Lung (tissue), 12 donors: ENCODE measurements around the gene OPN1SW. TPM values are rescaled to one million over a fixed set of nuclear protein-coding genes. Genes with fewer than 3 reads are reported as not detected.

Experiments used
- ATAC-seq: fragments of 200-7000 bp; cut with Tn5 transposase; one replicate; pipeline ENCODE4 v1.9.1; 2020; ENCODE audit warnings: moderate number of reproducible peaks; ENCODE audit not compliant: insufficient read depth, low FRiP score
- DNase-seq, 3 donors: peaks; one replicate each; pipeline ENCODE4 v3.0.0-alpha.2; 2013 to 2017
- H3K27ac ChIP-seq, 2 donors: one replicate each; pipeline ENCODE4 v1.5.1; 2013; ENCODE audit warnings: mild to moderate bottlenecking in 2 of 2, moderate library complexity in 2 of 2, control low read depth in 1 of 2, inconsistent platforms in 1 of 2, low read depth in 1 of 2, low read length in 1 of 2
- H3K27me3 ChIP-seq, 3 donors: one replicate each; pipeline ENCODE4 v1.5.1; 2013; ENCODE audit warnings: low read length in 2 of 3; ENCODE audit not compliant: control insufficient read depth in 3 of 3, insufficient read depth in 3 of 3
- H3K36me3 ChIP-seq, 4 donors: one replicate each; pipeline ENCODE4 v1.5.1; 2013; ENCODE audit warnings: low read length in 4 of 4, mild to moderate bottlenecking in 1 of 4, moderate library complexity in 1 of 4; ENCODE audit not compliant: control insufficient read depth in 4 of 4, insufficient read depth in 4 of 4
- H3K4me1 ChIP-seq, 5 donors: one replicate each; pipeline ENCODE4 v1.5.1; 2013; ENCODE audit warnings: low read length in 5 of 5, mild to moderate bottlenecking in 2 of 5, moderate library complexity in 1 of 5; ENCODE audit not compliant: control insufficient read depth in 5 of 5, insufficient read depth in 5 of 5
- H3K4me3 ChIP-seq: one replicate; pipeline ENCODE4 v1.5.1; 2013; ENCODE audit warnings: mild to moderate bottlenecking, control low read depth, moderate library complexity
- H3K9ac ChIP-seq, 2 donors: one replicate each; pipeline ENCODE4 v1.5.1; 2013; ENCODE audit warnings: low read length in 2 of 2, control low read depth in 1 of 2; ENCODE audit not compliant: insufficient read depth in 1 of 2
- H3K9me3 ChIP-seq, 4 donors: one replicate each; pipeline ENCODE4 v1.5.1; 2013; ENCODE audit warnings: low read length in 3 of 4, mild to moderate bottlenecking in 1 of 4, moderate library complexity in 1 of 4; ENCODE audit not compliant: control insufficient read depth in 4 of 4, insufficient read depth in 3 of 4
- WGBS, 2 donors: extraction: QIAGEN DNeasy Blood & Tissue Kit; methylation state at CpG; one replicate each; pipeline ENCODE4 v1.1.7; 2013; 5-methylcytosine and 5-hydroxymethylcytosine counted together
- polyA plus RNA-seq, 2 donors: library from polyadenylated mRNA; stranded (reverse); fragments of 200-250 nt; gene quantifications; one replicate each; pipeline ENCODE4 v1.2.1, GENCODE V29; 2013
- total RNA-seq, 2 donors: library from RNA; depleted of rRNA in 1 of 2; stranded (reverse); fragments of >200 nt in 1 of 2; gene quantifications; one replicate each; pipeline ENCODE4 v1.2.1, GENCODE V29; 2014 to 2021
- TF ChIP-seq, protein P1 (sequence below): IDR thresholded peaks from 2 replicates; pipeline ENCODE4 v1.5.1; 2012; ENCODE audit warnings: mild to moderate bottlenecking; ENCODE audit errors: control extremely low read depth, extremely low read depth
- donor health status: control.
- donor health status: control.
- donor health status: Bipolar disorder and iron deficiency.
- donor health status: healthy.
- donor health status: DM: yes; HTN: yes; CAD: no.

The OPN1SW gene
- total and polyA plus RNA-seq, 4 donors: not detected

DNA sequence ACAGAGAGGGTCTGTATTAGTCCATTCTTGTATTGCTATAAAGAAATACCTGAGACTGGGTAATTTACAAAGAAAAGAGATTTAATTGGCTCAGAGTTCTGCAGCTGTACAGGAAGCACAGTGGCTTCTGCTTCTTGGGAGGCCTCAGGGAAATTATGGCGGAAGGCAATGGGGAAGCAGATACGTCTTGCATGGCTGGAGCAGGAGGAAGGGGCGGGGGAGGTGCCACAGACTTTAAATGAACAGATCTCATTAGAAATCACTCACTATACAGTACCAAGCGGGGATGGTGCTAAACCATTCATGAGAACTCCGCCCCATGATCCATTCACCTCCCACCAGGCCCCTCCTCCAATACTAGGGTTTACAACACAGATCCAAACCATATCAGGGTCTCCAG is 40.2 kb downstream of the OPN1SW start:
- Histone ChIP-seq H3K9me3 (no peaks in the 10 kb centered on the region), H3K4me3 (no peak overlapping the region), H3K27me3 (peaks cover 0 to 7% (median 4%) of the 10 kb centered on the region in 3 donors), H3K36me3 (peaks cover 0 to 5% (median 0%) of the 10 kb centered on the region in 4 donors), H3K4me1 (peaks cover 0 to 11% (median 5%) of the 10 kb centered on the region in 5 donors), H3K9ac (no peak overlapping the region), H3K27ac (no peak overlapping the region)
- DNase-seq (no peak), ATAC-seq (no peak)
- TF ChIP-seq, protein P1, sequence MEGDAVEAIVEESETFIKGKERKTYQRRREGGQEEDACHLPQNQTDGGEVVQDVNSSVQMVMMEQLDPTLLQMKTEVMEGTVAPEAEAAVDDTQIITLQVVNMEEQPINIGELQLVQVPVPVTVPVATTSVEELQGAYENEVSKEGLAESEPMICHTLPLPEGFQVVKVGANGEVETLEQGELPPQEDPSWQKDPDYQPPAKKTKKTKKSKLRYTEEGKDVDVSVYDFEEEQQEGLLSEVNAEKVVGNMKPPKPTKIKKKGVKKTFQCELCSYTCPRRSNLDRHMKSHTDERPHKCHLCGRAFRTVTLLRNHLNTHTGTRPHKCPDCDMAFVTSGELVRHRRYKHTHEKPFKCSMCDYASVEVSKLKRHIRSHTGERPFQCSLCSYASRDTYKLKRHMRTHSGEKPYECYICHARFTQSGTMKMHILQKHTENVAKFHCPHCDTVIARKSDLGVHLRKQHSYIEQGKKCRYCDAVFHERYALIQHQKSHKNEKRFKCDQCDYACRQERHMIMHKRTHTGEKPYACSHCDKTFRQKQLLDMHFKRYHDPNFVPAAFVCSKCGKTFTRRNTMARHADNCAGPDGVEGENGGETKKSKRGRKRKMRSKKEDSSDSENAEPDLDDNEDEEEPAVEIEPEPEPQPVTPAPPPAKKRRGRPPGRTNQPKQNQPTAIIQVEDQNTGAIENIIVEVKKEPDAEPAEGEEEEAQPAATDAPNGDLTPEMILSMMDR: no peak
- 59 to 80% methylated on average over 5 of the region's 5 CpGs for WGBS, 2 donors

DNA sequence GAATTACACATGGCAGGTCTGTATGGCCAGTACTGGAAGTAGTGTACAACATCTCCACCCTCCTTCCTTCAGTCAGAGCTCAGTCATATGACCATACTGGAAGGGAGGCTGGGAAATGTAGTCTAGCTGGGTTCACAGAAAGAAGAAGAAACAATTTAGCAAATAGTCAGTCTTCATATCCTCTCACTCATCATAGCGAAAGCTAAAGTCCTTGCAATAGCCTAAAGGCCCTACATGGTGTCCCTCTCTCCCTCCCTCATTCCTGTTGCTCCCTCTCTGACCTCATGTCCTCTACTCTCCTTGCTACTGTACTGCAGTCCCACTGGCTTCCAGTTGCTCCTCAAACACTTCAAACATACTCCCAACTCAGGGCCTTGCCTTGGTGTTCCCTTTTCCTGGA is 40.7 kb downstream of the OPN1SW start:
- DNase-seq: no peak
- Histone ChIP-seq H3K4me3 (no peak overlapping the region), H3K27ac (no peak overlapping the region), H3K9me3 (no peaks in the 10 kb centered on the region), H3K4me1 (peaks cover 0 to 7% (median 2%) of the 10 kb centered on the region in 5 donors), H3K27me3 (peaks cover 0 to 7% (median 4%) of the 10 kb centered on the region in 3 donors), H3K36me3 (peaks cover 0 to 5% (median 0%) of the 10 kb centered on the region in 4 donors), H3K9ac (no peak overlapping the region)
- no peak for ATAC-seq
- WGBS, 2 donors: 79 to 88% methylated on average over 1 of the region's 1 CpG
- TF ChIP-seq, protein P1: no peak

DNA sequence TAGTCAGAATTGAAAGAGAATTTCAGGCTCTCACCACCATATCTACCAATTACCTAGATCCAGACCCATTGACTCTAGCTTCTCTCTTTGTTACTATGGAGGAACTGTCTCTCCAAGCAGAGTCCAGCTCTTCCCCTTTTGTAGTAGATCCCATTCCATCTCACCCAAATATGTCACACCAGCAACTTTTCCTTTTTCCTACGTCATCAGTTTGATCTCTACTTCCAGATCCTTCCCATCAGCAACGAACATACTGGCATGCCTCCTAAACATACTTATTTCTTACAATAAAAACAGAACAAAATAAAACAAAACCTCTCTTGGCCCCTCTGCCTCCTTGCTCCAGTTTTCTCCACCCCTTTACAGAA is 42.3 kb downstream of the OPN1SW start:
- no peak for ATAC-seq
- peaks cover 0 to 3% (median 2%) of the 10 kb centered on the region in 5 donors for H3K4me1 ChIP-seq
- H3K27ac ChIP-seq: no peak overlapping the region
- no peak overlapping the region for H3K9ac ChIP-seq
- H3K9me3 ChIP-seq: no peaks in the 10 kb centered on the region
- DNase-seq: no peak
- H3K27me3 ChIP-seq: peaks cover 0 to 7% (median 4%) of the 10 kb centered on the region in 3 donors
- no peak overlapping the region for H3K4me3 ChIP-seq
- no peaks in the 10 kb centered on the region for H3K36me3 ChIP-seq
- TF ChIP-seq, protein P1: no peak
- WGBS, 2 donors: 68 to 77% methylated on average over 2 of the region's 2 CpGs

DNA sequence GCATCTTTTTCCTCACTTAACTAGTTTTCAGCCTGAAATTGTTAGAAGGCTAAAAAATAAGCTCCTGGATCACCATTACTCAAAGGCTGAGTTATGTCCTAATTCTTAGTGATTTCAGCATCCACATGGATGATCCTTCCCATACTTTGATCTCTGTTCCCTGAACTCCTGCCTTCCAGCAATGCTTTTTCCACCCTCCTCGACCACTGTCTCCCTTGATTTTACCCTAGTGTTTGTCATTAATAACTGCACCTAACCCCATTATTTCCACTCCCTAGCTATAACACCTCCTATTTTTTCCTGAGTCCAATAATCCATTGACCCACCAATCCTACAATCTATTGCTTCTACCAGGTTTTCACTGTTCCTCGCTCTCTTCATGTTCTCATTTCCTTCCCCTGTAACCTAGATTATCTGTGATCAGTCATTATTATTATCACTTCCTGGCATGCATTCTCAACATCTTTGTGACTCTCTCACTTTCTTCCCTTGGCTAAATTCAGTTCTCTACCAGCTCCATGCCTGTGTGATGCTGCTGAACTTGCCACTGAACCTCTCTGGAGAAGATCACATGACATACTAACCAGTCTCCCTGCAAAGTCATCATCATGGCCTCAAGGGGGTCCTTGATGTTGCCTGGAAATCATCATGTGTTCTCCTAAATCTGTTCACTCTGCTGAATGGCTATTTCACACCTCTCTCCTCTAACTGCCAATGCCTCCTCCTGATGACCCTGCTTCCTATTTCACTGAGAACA is 42.9 kb downstream of the OPN1SW start:
- 63 to 68% methylated on average over 2 of the region's 2 CpGs for WGBS, 2 donors
- Histone ChIP-seq H3K9me3 (no peaks in the 10 kb centered on the region), H3K27ac (no peak overlapping the region), H3K27me3 (peaks cover 0 to 7% (median 4%) of the 10 kb centered on the region in 3 donors), H3K4me1 (no peaks in the 10 kb centered on the region), H3K36me3 (no peaks in the 10 kb centered on the region), H3K4me3 (no peak overlapping the region), H3K9ac (no peak overlapping the region)
- ATAC-seq: no peak
- DNase-seq: no peak
- TF ChIP-seq, protein P1: no peak
